SK-N-SH treated with all-trans-retinoic acid at 6 μM for 48 hours (cell line): ENCODE results near the gene TWNK.

ENCODE experiments used
- ATAC-seq: fragments of 200-7000 bp; cut with Tn5 transposase; 3 replicates; pipeline ENCODE4 v1.9.1; 2020; ENCODE audit warnings: mild to moderate bottlenecking, moderate library complexity
- ARNTL ChIP-seq: fragments of 450-650 bp; formaldehyde crosslinking; IDR thresholded peaks from 2 replicates; pipeline ENCODE4 v1.5.0; 2020; ENCODE audit warnings: low read depth, mild to moderate bottlenecking, moderate library complexity, borderline replicate concordance
- BACH2 ChIP-seq: fragments of 250-450 bp; sonication (Bioruptor Pico); IDR thresholded peaks from 2 replicates; pipeline ENCODE4 v1.9.0; 2021; ENCODE audit warnings: mild to moderate bottlenecking, borderline replicate concordance
- CSDC2 ChIP-seq: fragments of 250-450 bp; sonication (Bioruptor Pico); IDR thresholded peaks from 2 replicates; pipeline ENCODE4 v1.5.0; 2020; ENCODE audit warnings: mild to moderate bottlenecking, moderate library complexity
- ESRRG ChIP-seq: fragments of 250-450 bp; sonication (Bioruptor Pico); IDR thresholded peaks from 2 replicates; pipeline ENCODE4 v1.6.1; 2021; ENCODE audit warnings: mild to moderate bottlenecking
- GLIS3 ChIP-seq: fragments of 250-450 bp; sonication (Bioruptor Pico); IDR thresholded peaks from 2 replicates; pipeline ENCODE4 v1.5.0; 2020; ENCODE audit warnings: mild to moderate bottlenecking, moderate library complexity
- ISL1 ChIP-seq: fragments of 250-450 bp; sonication (Bioruptor Pico); IDR thresholded peaks from 2 replicates; pipeline ENCODE4 v2.1.2; 2022; ENCODE audit warnings: mild to moderate bottlenecking, moderate library complexity
- OSR1 ChIP-seq: fragments of 250-450 bp; sonication (Bioruptor Pico); IDR thresholded peaks from 2 replicates; pipeline ENCODE4 v1.8.0; 2022; ENCODE audit warnings: moderate library complexity, mild to moderate bottlenecking, inconsistent platforms
- RARB ChIP-seq: fragments of 250-450 bp; sonication (Bioruptor Pico); IDR thresholded peaks from 2 replicates; pipeline ENCODE4 v1.8.0; 2021; ENCODE audit warnings: mild to moderate bottlenecking, moderate library complexity
- TCF4 ChIP-seq: fragments of 250-450 bp; sonication (Bioruptor Pico); IDR thresholded peaks from 2 replicates; pipeline ENCODE4 v1.8.0; 2021; ENCODE audit warnings: mild to moderate bottlenecking, moderate library complexity, borderline replicate concordance
- TOX ChIP-seq: fragments of 250-450 bp; sonication (Bioruptor Pico); IDR thresholded peaks from 2 replicates; pipeline ENCODE4 v1.8.0; 2021; ENCODE audit warnings: mild to moderate bottlenecking, moderate library complexity, borderline replicate concordance
- ZC3H10 ChIP-seq: fragments of 250-450 bp; sonication (Bioruptor Pico); IDR thresholded peaks from 2 replicates; pipeline ENCODE4 v1.5.1; 2021; ENCODE audit warnings: mild to moderate bottlenecking, moderate library complexity
- ZFP3 ChIP-seq: fragments of 250-450 bp; sonication (Bioruptor Pico); IDR thresholded peaks from 2 replicates; pipeline ENCODE4 v1.5.0; 2020; ENCODE audit warnings: mild to moderate bottlenecking, moderate library complexity
- ZFP30 ChIP-seq: fragments of 450-650 bp; formaldehyde crosslinking; IDR thresholded peaks from 2 replicates; pipeline ENCODE4 v1.5.0; 2022; ENCODE audit warnings: mild to moderate bottlenecking, moderate library complexity
- ZNF565 ChIP-seq: fragments of 450-650 bp; formaldehyde crosslinking; conservative IDR thresholded peaks from 2 replicates; pipeline ENCODE4 v1.5.0; 2020; ENCODE audit warnings: low read depth, mild to moderate bottlenecking, moderate library complexity
- ZNF70 ChIP-seq: fragments of 450-650 bp; formaldehyde crosslinking; IDR thresholded peaks from 2 replicates; pipeline ENCODE4 v1.5.0; 2020; ENCODE audit warnings: mild to moderate bottlenecking, moderate library complexity
- ZNF8 ChIP-seq: fragments of 450-650 bp; formaldehyde crosslinking; IDR thresholded peaks from 2 replicates; pipeline ENCODE4 v1.5.0; 2020; ENCODE audit warnings: mild to moderate bottlenecking, moderate library complexity
- TF ChIP-seq, protein P1 (sequence below): fragments of 250-450 bp; sonication (Bioruptor Pico); IDR thresholded peaks from 2 replicates; pipeline ENCODE4 v1.5.1; 2020; ENCODE audit warnings: low read depth, mild to moderate bottlenecking, moderate library complexity
- TF ChIP-seq, protein P2 (sequence below): fragments of 250-450 bp; sonication (Bioruptor Pico); IDR thresholded peaks from 2 replicates; pipeline ENCODE4 v1.8.0; 2021; ENCODE audit warnings: low read depth, mild to moderate bottlenecking, moderate library complexity, borderline replicate concordance
- TF ChIP-seq, protein P3 (sequence below): fragments of 250-450 bp; sonication (Bioruptor Pico); IDR thresholded peaks from 2 replicates; pipeline ENCODE4 v1.8.0; 2020; ENCODE audit warnings: mild to moderate bottlenecking, moderate library complexity, borderline replicate concordance
- TF ChIP-seq, protein P4 (sequence below): fragments of 250-450 bp; sonication (Bioruptor Pico); IDR thresholded peaks from 2 replicates; pipeline ENCODE4 v1.5.0; 2020; ENCODE audit warnings: mild to moderate bottlenecking, moderate library complexity
- TF ChIP-seq, protein P5 (sequence below): fragments of 250-450 bp; sonication (Bioruptor Pico); IDR thresholded peaks from 2 replicates; pipeline ENCODE4 v1.5.1; 2021; ENCODE audit warnings: mild to moderate bottlenecking, moderate library complexity

Gene TWNK

DNA sequence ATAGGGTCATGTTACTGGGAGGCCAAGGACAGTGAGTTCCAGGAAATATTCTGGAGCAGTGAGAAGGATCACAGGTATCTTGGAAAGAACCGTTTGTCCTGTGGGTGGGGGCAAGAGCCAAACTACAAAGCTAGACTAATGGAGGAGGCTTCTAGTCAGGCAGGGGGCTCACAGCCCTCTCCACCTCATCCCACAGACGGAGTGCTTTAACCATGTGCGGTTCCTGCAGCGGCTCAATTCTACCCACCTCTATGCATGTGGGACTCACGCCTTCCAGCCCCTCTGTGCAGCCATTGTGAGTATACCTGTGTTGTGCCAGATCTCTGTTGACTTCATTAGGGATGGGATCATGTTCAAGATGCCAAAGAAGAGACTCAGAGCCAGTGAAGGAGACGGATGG lies 9.9 kb upstream of the TWNK start:
- ATAC-seq, result no peak
- TF ChIP-seq GLIS3 (CRISPR knock-in tag), result no peak
- TF ChIP-seq, protein P1, sequence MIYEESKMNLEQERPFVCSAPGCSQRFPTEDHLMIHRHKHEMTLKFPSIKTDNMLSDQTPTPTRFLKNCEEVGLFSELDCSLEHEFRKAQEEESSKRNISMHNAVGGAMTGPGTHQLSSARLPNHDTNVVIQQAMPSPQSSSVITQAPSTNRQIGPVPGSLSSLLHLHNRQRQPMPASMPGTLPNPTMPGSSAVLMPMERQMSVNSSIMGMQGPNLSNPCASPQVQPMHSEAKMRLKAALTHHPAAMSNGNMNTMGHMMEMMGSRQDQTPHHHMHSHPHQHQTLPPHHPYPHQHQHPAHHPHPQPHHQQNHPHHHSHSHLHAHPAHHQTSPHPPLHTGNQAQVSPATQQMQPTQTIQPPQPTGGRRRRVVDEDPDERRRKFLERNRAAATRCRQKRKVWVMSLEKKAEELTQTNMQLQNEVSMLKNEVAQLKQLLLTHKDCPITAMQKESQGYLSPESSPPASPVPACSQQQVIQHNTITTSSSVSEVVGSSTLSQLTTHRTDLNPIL (CRISPR knock-in tag), result no peak
- TF ChIP-seq, protein P2, sequence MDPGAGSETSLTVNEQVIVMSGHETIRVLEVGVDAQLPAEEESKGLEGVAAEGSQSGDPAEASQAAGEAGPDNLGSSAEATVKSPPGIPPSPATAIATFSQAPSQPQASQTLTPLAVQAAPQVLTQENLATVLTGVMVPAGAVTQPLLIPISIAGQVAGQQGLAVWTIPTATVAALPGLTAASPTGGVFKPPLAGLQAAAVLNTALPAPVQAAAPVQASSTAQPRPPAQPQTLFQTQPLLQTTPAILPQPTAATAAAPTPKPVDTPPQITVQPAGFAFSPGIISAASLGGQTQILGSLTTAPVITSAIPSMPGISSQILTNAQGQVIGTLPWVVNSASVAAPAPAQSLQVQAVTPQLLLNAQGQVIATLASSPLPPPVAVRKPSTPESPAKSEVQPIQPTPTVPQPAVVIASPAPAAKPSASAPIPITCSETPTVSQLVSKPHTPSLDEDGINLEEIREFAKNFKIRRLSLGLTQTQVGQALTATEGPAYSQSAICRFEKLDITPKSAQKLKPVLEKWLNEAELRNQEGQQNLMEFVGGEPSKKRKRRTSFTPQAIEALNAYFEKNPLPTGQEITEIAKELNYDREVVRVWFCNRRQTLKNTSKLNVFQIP (CRISPR knock-in tag), result no peak
- no peak for TF ChIP-seq ARNTL (CRISPR knock-in tag)
- TF ChIP-seq TCF4 (CRISPR knock-in tag), result no peak

DNA sequence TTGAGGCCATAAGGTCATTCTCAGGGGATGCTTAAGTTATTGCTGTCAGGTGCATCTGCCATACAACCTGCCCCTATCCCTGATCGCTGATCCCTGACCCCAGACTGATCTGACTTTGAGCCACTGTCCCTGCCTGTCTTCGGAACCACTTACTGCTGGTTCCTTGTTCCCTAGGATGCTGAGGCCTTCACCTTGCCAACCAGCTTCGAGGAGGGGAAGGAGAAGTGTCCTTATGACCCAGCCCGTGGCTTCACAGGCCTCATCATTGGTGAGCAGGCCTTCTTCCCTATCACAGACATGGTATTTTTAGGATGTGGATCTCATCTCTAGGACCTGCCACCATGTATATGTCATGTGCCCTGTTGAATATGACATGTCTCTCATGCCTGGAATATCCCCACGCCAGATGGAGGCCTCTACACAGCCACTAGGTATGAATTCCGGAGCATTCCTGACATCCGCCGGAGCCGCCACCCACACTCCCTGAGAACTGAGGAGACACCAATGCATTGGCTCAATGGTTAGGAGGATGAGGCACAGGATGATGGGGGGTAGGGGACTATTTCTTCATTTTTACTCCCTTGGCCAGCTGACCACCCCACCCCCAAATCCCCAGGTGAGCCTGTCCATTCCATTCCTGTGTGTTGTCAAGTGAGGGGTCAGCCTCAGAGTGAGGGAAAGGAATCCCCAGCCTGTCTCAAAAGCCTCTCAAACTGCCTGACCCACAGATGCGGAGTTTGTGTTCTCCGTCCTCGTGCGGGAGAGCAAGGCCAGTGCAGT lies 9.0 kb upstream of the TWNK start:
- ATAC-seq, result no peak

DNA sequence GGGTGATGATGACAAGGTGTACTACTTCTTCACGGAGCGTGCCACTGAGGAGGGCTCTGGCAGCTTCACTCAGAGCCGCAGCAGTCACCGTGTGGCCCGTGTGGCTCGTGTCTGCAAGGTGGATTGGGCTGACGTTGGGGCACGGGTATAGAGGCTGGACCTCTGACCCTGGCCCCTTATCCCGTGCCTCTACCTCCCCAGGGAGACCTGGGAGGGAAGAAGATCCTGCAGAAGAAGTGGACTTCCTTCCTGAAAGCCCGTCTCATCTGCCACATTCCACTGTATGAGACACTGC lies 8.5 kb upstream of the TWNK start:
- ATAC-seq, result no peak
- TF ChIP-seq ESRRG (CRISPR knock-in tag) (no peak), ZNF565 (no peak), GLIS3 (CRISPR knock-in tag) (no peak), ZNF8 (no peak), OSR1 (CRISPR knock-in tag) (no peak), RARB (CRISPR knock-in tag) (no peak), ISL1 (CRISPR knock-in tag) (no peak), ARNTL (CRISPR knock-in tag) (no peak), BACH2 (CRISPR knock-in tag) (no peak), ZNF70 (CRISPR knock-in tag) (no peak), ZC3H10 (no peak)
- TF ChIP-seq, protein P3, sequence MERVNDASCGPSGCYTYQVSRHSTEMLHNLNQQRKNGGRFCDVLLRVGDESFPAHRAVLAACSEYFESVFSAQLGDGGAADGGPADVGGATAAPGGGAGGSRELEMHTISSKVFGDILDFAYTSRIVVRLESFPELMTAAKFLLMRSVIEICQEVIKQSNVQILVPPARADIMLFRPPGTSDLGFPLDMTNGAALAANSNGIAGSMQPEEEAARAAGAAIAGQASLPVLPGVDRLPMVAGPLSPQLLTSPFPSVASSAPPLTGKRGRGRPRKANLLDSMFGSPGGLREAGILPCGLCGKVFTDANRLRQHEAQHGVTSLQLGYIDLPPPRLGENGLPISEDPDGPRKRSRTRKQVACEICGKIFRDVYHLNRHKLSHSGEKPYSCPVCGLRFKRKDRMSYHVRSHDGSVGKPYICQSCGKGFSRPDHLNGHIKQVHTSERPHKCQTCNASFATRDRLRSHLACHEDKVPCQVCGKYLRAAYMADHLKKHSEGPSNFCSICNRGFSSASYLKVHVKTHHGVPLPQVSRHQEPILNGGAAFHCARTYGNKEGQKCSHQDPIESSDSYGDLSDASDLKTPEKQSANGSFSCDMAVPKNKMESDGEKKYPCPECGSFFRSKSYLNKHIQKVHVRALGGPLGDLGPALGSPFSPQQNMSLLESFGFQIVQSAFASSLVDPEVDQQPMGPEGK (CRISPR knock-in tag), result no peak

More for the DNA sequence above, 9.0 kb upstream of the TWNK start:
- TF ChIP-seq RARB (CRISPR knock-in tag), result no peak
- no peak for TF ChIP-seq ZNF8
- TF ChIP-seq ESRRG (CRISPR knock-in tag), result no peak
- no peak for TF ChIP-seq BACH2 (CRISPR knock-in tag)
- TF ChIP-seq, protein P3 (CRISPR knock-in tag), result no peak
- no peak for TF ChIP-seq OSR1 (CRISPR knock-in tag)
- TF ChIP-seq GLIS3 (CRISPR knock-in tag), result no peak
- TF ChIP-seq ISL1 (CRISPR knock-in tag), result no peak
- TF ChIP-seq ZNF565, result no peak
- no peak for TF ChIP-seq TCF4 (CRISPR knock-in tag)
- TF ChIP-seq, protein P2 (CRISPR knock-in tag), result no peak
- TF ChIP-seq ZFP3 (CRISPR knock-in tag), result no peak
- TF ChIP-seq, protein P4, sequence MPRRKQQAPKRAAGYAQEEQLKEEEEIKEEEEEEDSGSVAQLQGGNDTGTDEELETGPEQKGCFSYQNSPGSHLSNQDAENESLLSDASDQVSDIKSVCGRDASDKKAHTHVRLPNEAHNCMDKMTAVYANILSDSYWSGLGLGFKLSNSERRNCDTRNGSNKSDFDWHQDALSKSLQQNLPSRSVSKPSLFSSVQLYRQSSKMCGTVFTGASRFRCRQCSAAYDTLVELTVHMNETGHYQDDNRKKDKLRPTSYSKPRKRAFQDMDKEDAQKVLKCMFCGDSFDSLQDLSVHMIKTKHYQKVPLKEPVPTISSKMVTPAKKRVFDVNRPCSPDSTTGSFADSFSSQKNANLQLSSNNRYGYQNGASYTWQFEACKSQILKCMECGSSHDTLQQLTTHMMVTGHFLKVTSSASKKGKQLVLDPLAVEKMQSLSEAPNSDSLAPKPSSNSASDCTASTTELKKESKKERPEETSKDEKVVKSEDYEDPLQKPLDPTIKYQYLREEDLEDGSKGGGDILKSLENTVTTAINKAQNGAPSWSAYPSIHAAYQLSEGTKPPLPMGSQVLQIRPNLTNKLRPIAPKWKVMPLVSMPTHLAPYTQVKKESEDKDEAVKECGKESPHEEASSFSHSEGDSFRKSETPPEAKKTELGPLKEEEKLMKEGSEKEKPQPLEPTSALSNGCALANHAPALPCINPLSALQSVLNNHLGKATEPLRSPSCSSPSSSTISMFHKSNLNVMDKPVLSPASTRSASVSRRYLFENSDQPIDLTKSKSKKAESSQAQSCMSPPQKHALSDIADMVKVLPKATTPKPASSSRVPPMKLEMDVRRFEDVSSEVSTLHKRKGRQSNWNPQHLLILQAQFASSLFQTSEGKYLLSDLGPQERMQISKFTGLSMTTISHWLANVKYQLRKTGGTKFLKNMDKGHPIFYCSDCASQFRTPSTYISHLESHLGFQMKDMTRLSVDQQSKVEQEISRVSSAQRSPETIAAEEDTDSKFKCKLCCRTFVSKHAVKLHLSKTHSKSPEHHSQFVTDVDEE (CRISPR knock-in tag), result no peak
- no peak for TF ChIP-seq ZFP30 (CRISPR knock-in tag)
- TF ChIP-seq, protein P5, sequence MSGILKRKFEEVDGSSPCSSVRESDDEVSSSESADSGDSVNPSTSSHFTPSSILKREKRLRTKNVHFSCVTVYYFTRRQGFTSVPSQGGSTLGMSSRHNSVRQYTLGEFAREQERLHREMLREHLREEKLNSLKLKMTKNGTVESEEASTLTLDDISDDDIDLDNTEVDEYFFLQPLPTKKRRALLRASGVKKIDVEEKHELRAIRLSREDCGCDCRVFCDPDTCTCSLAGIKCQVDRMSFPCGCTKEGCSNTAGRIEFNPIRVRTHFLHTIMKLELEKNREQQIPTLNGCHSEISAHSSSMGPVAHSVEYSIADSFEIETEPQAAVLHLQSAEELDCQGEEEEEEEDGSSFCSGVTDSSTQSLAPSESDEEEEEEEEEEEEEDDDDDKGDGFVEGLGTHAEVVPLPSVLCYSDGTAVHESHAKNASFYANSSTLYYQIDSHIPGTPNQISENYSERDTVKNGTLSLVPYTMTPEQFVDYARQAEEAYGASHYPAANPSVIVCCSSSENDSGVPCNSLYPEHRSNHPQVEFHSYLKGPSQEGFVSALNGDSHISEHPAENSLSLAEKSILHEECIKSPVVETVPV (CRISPR knock-in tag), result no peak
- no peak for TF ChIP-seq CSDC2 (CRISPR knock-in tag)
- TF ChIP-seq TOX (CRISPR knock-in tag), result no peak
- no peak for TF ChIP-seq ZNF70 (CRISPR knock-in tag)
